Suprapubic skin (tissue), 4 donors: ENCODE measurements around the gene PIK3R5. TPM values are rescaled to one million over a fixed set of nuclear protein-coding genes. Genes with fewer than 3 reads are reported as not detected.

Source experiments
- DNase-seq, 2 donors: peaks; one replicate each; pipeline ENCODE4 v3.0.0-alpha.2; 2019; ENCODE audit warnings: low spot score in 2 of 2
- H3K27ac ChIP-seq: fragments of 200-600 bp; sonication (generic); one replicate; pipeline ENCODE4 v1.5.1; 2019
- H3K27me3 ChIP-seq: fragments of 200-600 bp; sonication (generic); one replicate; pipeline ENCODE4 v1.5.1; 2019
- H3K36me3 ChIP-seq: fragments of 200-600 bp; sonication (generic); one replicate; pipeline ENCODE4 v1.5.1; 2019
- H3K4me1 ChIP-seq: fragments of 200-600 bp; sonication (generic); one replicate; pipeline ENCODE4 v1.5.1; 2019
- H3K4me3 ChIP-seq: fragments of 200-600 bp; sonication (generic); one replicate; pipeline ENCODE4 v1.5.1; 2019; ENCODE audit warnings: mild to moderate bottlenecking
- H3K9me3 ChIP-seq: fragments of 200-600 bp; sonication (generic); one replicate; pipeline ENCODE4 v1.5.1; 2019
- CTCF ChIP-seq, 2 donors: fragments of 200-600 bp in 1 of 2; fragments of 450-650 bp in 1 of 2; sonication (generic) in 1 of 2; IDR thresholded peaks; one replicate each; pipeline ENCODE4 v1.5.1; 2016 to 2019; ENCODE audit warnings: antibody characterized with exemption in 2 of 2, mild to moderate bottlenecking in 1 of 2, moderate library complexity in 1 of 2
- EP300 ChIP-seq: sonication (generic); formaldehyde crosslinking; IDR thresholded peaks from one replicate; pipeline ENCODE4 v1.6.1; 2017; ENCODE audit warnings: antibody characterized with exemption
- POLR2A ChIP-seq, 2 donors: fragments of 450-650 bp; IDR thresholded peaks; one replicate each; pipeline ENCODE4 v1.6.1; 2017; ENCODE audit warnings: antibody characterized with exemption in 2 of 2, mild to moderate bottlenecking in 2 of 2, moderate library complexity in 2 of 2
- POLR2AphosphoS5 ChIP-seq, 3 donors: sonication (generic); formaldehyde crosslinking; IDR thresholded peaks; one replicate each; pipeline ENCODE4 v1.6.1; 2017; ENCODE audit warnings: antibody characterized with exemption in 3 of 3
- WGBS: methylation state at CpG from one replicate; pipeline ENCODE4 v1.1.5; 2018; 5-methylcytosine and 5-hydroxymethylcytosine counted together
- total RNA-seq, 4 donors: library from RNA; depleted of rRNA; stranded (reverse); fragments of >200 nt; gene quantifications; one replicate each; pipeline ENCODE4 v1.1.0, GENCODE V29; 2016

The PIK3R5 gene
- total RNA-seq, 4 donors from 2014 or later: 3.6 to 13.5 (median 5.0) TPM

- Histone ChIP-seq H3K4me1 (no peaks in the 10 kb centered on the region), H3K4me3 (no peak overlapping the region), H3K9me3 (no peaks in the 10 kb centered on the region), H3K36me3 (no peaks in the 10 kb centered on the region), H3K27me3 (no peaks in the 10 kb centered on the region), H3K27ac (no peak overlapping the region)
- 89% methylated on average over 9 of the region's 16 CpGs for WGBS
- TF ChIP-seq EP300: no peak
- DNase-seq: no peak
These were observed 81.0 kb downstream of the PIK3R5 start for GRCh38 chr17:8884336-8884990.

GRCh38 chr17:8883353-8883752 is 82.2 kb downstream of the PIK3R5 start:
- Histone ChIP-seq H3K27ac (no peak overlapping the region), H3K4me3 (no peak overlapping the region), H3K27me3 (no peaks in the 10 kb centered on the region), H3K4me1 (no peaks in the 10 kb centered on the region), H3K9me3 (no peaks in the 10 kb centered on the region), H3K36me3 (no peaks in the 10 kb centered on the region)
- DNase-seq: no peak
- 92% methylated on average over 4 of the region's 4 CpGs for WGBS
- no peak for TF ChIP-seq EP300
- no peak for TF ChIP-seq POLR2AphosphoS5 (IDR thresholded peaks at IDR 0.05)
- no peak for TF ChIP-seq CTCF (IDR thresholded peaks at IDR 0.05)
- no peak for TF ChIP-seq POLR2A (IDR thresholded peaks at IDR 0.05)

GRCh38 chr17:8881606-8882005 is 83.9 kb downstream of the PIK3R5 start:
- no peaks in the 10 kb centered on the region for H3K27me3 ChIP-seq
- no peak overlapping the region for H3K4me3 ChIP-seq
- H3K9me3 ChIP-seq: no peaks in the 10 kb centered on the region
- 92% methylated on average over 6 of the region's 7 CpGs for WGBS
- H3K27ac ChIP-seq: no peak overlapping the region
- peak in 1 of 2 donors; percentile 29 for DNase-seq
- no peak for TF ChIP-seq POLR2AphosphoS5 (IDR thresholded peaks at IDR 0.05)
- H3K4me1 ChIP-seq: no peaks in the 10 kb centered on the region
- H3K36me3 ChIP-seq: no peaks in the 10 kb centered on the region

GRCh38 chr17:8880466-8880865 is 85.0 kb downstream of the PIK3R5 start:
- no peak overlapping the region for H3K27ac ChIP-seq
- WGBS: 97% methylated on average over 6 of the region's 7 CpGs
- no peaks in the 10 kb centered on the region for H3K4me1 ChIP-seq
- no peak overlapping the region for H3K4me3 ChIP-seq
- no peaks in the 10 kb centered on the region for H3K36me3 ChIP-seq
- DNase-seq: no peak
- H3K27me3 ChIP-seq: peaks cover 4% of the 10 kb centered on the region
- TF ChIP-seq POLR2A (IDR thresholded peaks at IDR 0.05) (no peak), EP300 (no peak), CTCF (IDR thresholded peaks at IDR 0.05) (no peak), POLR2AphosphoS5 (IDR thresholded peaks at IDR 0.05) (no peak)
- H3K9me3 ChIP-seq: no peaks in the 10 kb centered on the region

GRCh38 chr17:8879410-8879809 is 86.1 kb downstream of the PIK3R5 start:
- H3K27me3 ChIP-seq: peaks cover 5% of the 10 kb centered on the region
- H3K36me3 ChIP-seq: no peaks in the 10 kb centered on the region
- H3K9me3 ChIP-seq: no peaks in the 10 kb centered on the region
- no peaks in the 10 kb centered on the region for H3K4me1 ChIP-seq
- H3K4me3 ChIP-seq: no peak overlapping the region
- no peak for DNase-seq
- H3K27ac ChIP-seq: no peak overlapping the region
- TF ChIP-seq CTCF (IDR thresholded peaks at IDR 0.05): no peak
- TF ChIP-seq POLR2AphosphoS5 (IDR thresholded peaks at IDR 0.05): no peak
- TF ChIP-seq POLR2A (IDR thresholded peaks at IDR 0.05): no peak
- no peak for TF ChIP-seq EP300
- 77% methylated on average over 7 of the region's 7 CpGs for WGBS

GRCh38 chr17:8877984-8878383 is 87.5 kb downstream of the PIK3R5 start:
- no peaks in the 10 kb centered on the region for H3K4me1 ChIP-seq
- DNase-seq: no peak
- no peaks in the 10 kb centered on the region for H3K9me3 ChIP-seq
- no peak overlapping the region for H3K27ac ChIP-seq
- TF ChIP-seq EP300: no peak
- TF ChIP-seq POLR2A (IDR thresholded peaks at IDR 0.05): no peak
- no peak for TF ChIP-seq CTCF (IDR thresholded peaks at IDR 0.05)
- no peak for TF ChIP-seq POLR2AphosphoS5 (IDR thresholded peaks at IDR 0.05)
- no peak overlapping the region for H3K4me3 ChIP-seq
- 48% methylated on average over 4 of the region's 4 CpGs for WGBS
- H3K27me3 ChIP-seq: peaks cover 14% of the 10 kb centered on the region
- no peaks in the 10 kb centered on the region for H3K36me3 ChIP-seq
